WTC11 (cell line): ENCODE data around the gene FOXI1. TPM values are rescaled to one million over a fixed set of nuclear protein-coding genes. Genes with fewer than 3 reads are reported as not detected.

Experiments used
- ATAC-seq: fragments of 200-7000 bp; cut with Tn5 transposase; 2 replicates; pipeline ENCODE4 v1.10.0; 2021; ENCODE audit warnings: mild to moderate bottlenecking, moderate library complexity
- CTCF ChIA-PET: fragments of 300-600 bp; sonication (Branson Sonifier 250); formaldehyde crosslinking; loops from one replicate; lab custom pipeline; 2021; ENCODE audit warnings: antibody characterized with exemption; lab: Charles Lee
- POLR2A ChIA-PET: fragments of 350-600 bp; sonication (Branson Sonifier 250); formaldehyde crosslinking; loops from one replicate; lab custom pipeline; 2021; ENCODE audit warnings: antibody characterized with exemption; lab: Charles Lee
- DNase-seq: peaks from one replicate; pipeline ENCODE4 v3.0.0; 2021; ENCODE audit warnings: low spot score
- H3K27ac Mint-ChIP-seq: 2 replicates; pipeline ENCODE4 v1.8.0; 2021; ENCODE audit warnings: mixed read lengths
- H3K27me3 Mint-ChIP-seq: 2 replicates; pipeline ENCODE4 v1.8.0; 2021; ENCODE audit warnings: low read depth, mild to moderate bottlenecking, moderate library complexity, mixed read lengths
- H3K36me3 Mint-ChIP-seq: 2 replicates; pipeline ENCODE4 v1.8.0; 2021; ENCODE audit warnings: mixed read lengths
- H3K4me1 Mint-ChIP-seq: 2 replicates; pipeline ENCODE4 v1.8.0; 2022; ENCODE audit warnings: mixed read lengths
- H3K4me3 Mint-ChIP-seq: 2 replicates; pipeline ENCODE4 v1.8.0; 2021; ENCODE audit warnings: mild to moderate bottlenecking, moderate library complexity, mixed read lengths
- H3K9me3 Mint-ChIP-seq: 2 replicates; pipeline ENCODE4 v1.8.0; 2021; ENCODE audit warnings: mixed read lengths
- ATF1 ChIP-seq: sonication (generic); formaldehyde crosslinking; IDR thresholded peaks from 2 replicates; pipeline ENCODE4 v1.8.1; 2023; ENCODE audit warnings: mild to moderate bottlenecking, moderate library complexity, missing genetic modification reagents
- CREM ChIP-seq: sonication (generic); formaldehyde crosslinking; IDR thresholded peaks from 2 replicates; pipeline ENCODE4 v1.8.1; 2022; ENCODE audit warnings: mild to moderate bottlenecking, missing genetic modification reagents, moderate library complexity
- E2F4 ChIP-seq: sonication (generic); formaldehyde crosslinking; IDR thresholded peaks from 2 replicates; pipeline ENCODE4 v1.8.1; 2022; ENCODE audit warnings: low read depth, mild to moderate bottlenecking, moderate library complexity, missing genetic modification reagents, borderline replicate concordance
- ESRRA ChIP-seq: sonication (generic); formaldehyde crosslinking; IDR thresholded peaks from 2 replicates; pipeline ENCODE4 v1.8.1; 2022; ENCODE audit warnings: mild to moderate bottlenecking, missing genetic modification reagents, borderline replicate concordance
- FOXJ3 ChIP-seq: sonication (generic); formaldehyde crosslinking; IDR thresholded peaks from 2 replicates; pipeline ENCODE4 v1.9.0; 2021; ENCODE audit warnings: missing genetic modification reagents, mild to moderate bottlenecking, borderline replicate concordance
- FOXP4 ChIP-seq: sonication (generic); formaldehyde crosslinking; IDR thresholded peaks from 2 replicates; pipeline ENCODE4 v1.8.0; 2022; ENCODE audit warnings: mild to moderate bottlenecking, missing genetic modification reagents
- GTF2I ChIP-seq: fragments of 250-450 bp; sonication (Bioruptor Pico); conservative IDR thresholded peaks from 2 replicates; pipeline ENCODE4 v1.4.0; 2021; ENCODE audit warnings: mild to moderate bottlenecking
- IRF2 ChIP-seq: sonication (generic); formaldehyde crosslinking; IDR thresholded peaks from 2 replicates; pipeline ENCODE4 v1.8.0; 2022; ENCODE audit warnings: low read depth, missing genetic modification reagents, borderline replicate concordance
- JAZF1 ChIP-seq: fragments of 250-450 bp; sonication (Bioruptor Pico); IDR thresholded peaks from 2 replicates; pipeline ENCODE4 v1.9.0; 2021; ENCODE audit warnings: moderate library complexity, mild to moderate bottlenecking, inconsistent platforms
- KAT7 ChIP-seq: sonication (generic); formaldehyde crosslinking; IDR thresholded peaks from 2 replicates; pipeline ENCODE4 v1.8.1; 2023; ENCODE audit warnings: missing genetic modification reagents, mild to moderate bottlenecking, borderline replicate concordance
- MLX ChIP-seq: sonication (generic); formaldehyde crosslinking; IDR thresholded peaks from 2 replicates; pipeline ENCODE4 v1.8.1; 2023; ENCODE audit warnings: mild to moderate bottlenecking, missing genetic modification reagents, moderate library complexity
- MXD4 ChIP-seq: fragments of 250-450 bp; sonication (Bioruptor Pico); IDR thresholded peaks from 2 replicates; pipeline ENCODE4 v1.8.0; 2021; ENCODE audit warnings: mild to moderate bottlenecking, moderate library complexity, borderline replicate concordance
- NFATC4 ChIP-seq: fragments of 250-450 bp; sonication (Bioruptor Pico); IDR thresholded peaks from 2 replicates; pipeline ENCODE4 v1.9.0; 2021; ENCODE audit warnings: mild to moderate bottlenecking
- RELA ChIP-seq: sonication (generic); formaldehyde crosslinking; IDR thresholded peaks from 2 replicates; pipeline ENCODE4 v1.8.1; 2022; ENCODE audit warnings: missing genetic modification reagents, mild to moderate bottlenecking, borderline replicate concordance
- SP1 ChIP-seq: sonication (generic); formaldehyde crosslinking; conservative IDR thresholded peaks from 2 replicates; pipeline ENCODE4 v1.8.1; 2022; ENCODE audit warnings: missing genetic modification reagents
- USF2 ChIP-seq: sonication (generic); formaldehyde crosslinking; IDR thresholded peaks from 2 replicates; pipeline ENCODE4 v1.8.1; 2023; ENCODE audit warnings: mild to moderate bottlenecking, missing genetic modification reagents, moderate library complexity
- ZNF423 ChIP-seq: fragments of 250-450 bp; sonication (Bioruptor Pico); IDR thresholded peaks from 2 replicates; pipeline ENCODE4 v2.1.2; 2022; ENCODE audit warnings: mild to moderate bottlenecking, moderate library complexity
- ZNF512 ChIP-seq: sonication (generic); formaldehyde crosslinking; IDR thresholded peaks from 2 replicates; pipeline ENCODE4 v1.8.1; 2022; ENCODE audit warnings: missing genetic modification reagents, borderline replicate concordance
- total RNA-seq: library from RNA; stranded (reverse); gene quantifications from 3 replicates; pipeline ENCODE4 v1.2.3, GENCODE V29; 2021

FOXI1 gene
- total RNA-seq, 1 experiment from 2014 or later = not detected

GRCh38 chr5:170109059-170110031 lies 3.6 kb downstream of the FOXI1 start:
- H3K9me3 Mint-ChIP-seq = peaks cover under 1% of the 10 kb centered on the region; the same call in 1 of the 2 replicates
- POLR2A ChIA-PET = interaction anchor here (1.3 kb wide), 1 partner anchor 75 kb away, joined by 3 read pairs; no protein-coding TSS in a partner anchor
- ATAC-seq (no peak), DNase-seq (no peak)
- no peak overlapping the region for H3K27ac Mint-ChIP-seq
- peaks cover 39% of the 10 kb centered on the region for H3K4me1 Mint-ChIP-seq
- peaks cover 50% of the 10 kb centered on the region for H3K27me3 Mint-ChIP-seq
- CTCF ChIA-PET = interaction anchor here (0.8 to 1.7 kb wide), 3 partner anchors 8 to 75 kb away, joined by 3 to 7 read pairs (median 5); no protein-coding TSS in a partner anchor
- no peaks in the 10 kb centered on the region for H3K36me3 Mint-ChIP-seq
- peak; percentile 90 for TF ChIP-seq ZNF423 (CRISPR knock-in tag)
- no peak for TF ChIP-seq SP1
- no peak overlapping the region for H3K4me3 Mint-ChIP-seq

- TF ChIP-seq GTF2I (CRISPR knock-in tag) = no peak
- no peak for TF ChIP-seq E2F4
- no peak for TF ChIP-seq KAT7 (CRISPR knock-in tag)
- no peak for TF ChIP-seq JAZF1 (CRISPR knock-in tag)
- TF ChIP-seq NFATC4 (CRISPR knock-in tag) = no peak
- no peak for TF ChIP-seq IRF2 (CRISPR knock-in tag)
- TF ChIP-seq ZNF512 = no peak
- TF ChIP-seq ATF1 (CRISPR knock-in tag) = no peak
- no peak for TF ChIP-seq FOXP4 (CRISPR knock-in tag)
- TF ChIP-seq CREM (CRISPR knock-in tag) = no peak
- no peak for TF ChIP-seq ESRRA (CRISPR knock-in tag)
- TF ChIP-seq MLX (CRISPR knock-in tag) = no peak
- TF ChIP-seq RELA (CRISPR knock-in tag) = no peak
- TF ChIP-seq USF2 (CRISPR knock-in tag) = no peak
- no peak for TF ChIP-seq MXD4 (CRISPR knock-in tag)
- TF ChIP-seq FOXJ3 = no peak
- DNase-seq = no peak
- CTCF ChIA-PET = interaction anchor here (1.1 kb wide), 2 partner anchors 12 to 106 kb away, joined by 3 to 4 read pairs; no protein-coding TSS in a partner anchor
- Mint-ChIP-seq H3K4me1 (peaks cover 39% of the 10 kb centered on the region), H3K9me3 (peaks cover 12% of the 10 kb centered on the region), H3K4me3 (no peak overlapping the region), H3K27ac (no peak overlapping the region), H3K27me3 (peaks cover 49% of the 10 kb centered on the region), H3K36me3 (peaks cover 11% of the 10 kb centered on the region)
- no peak for ATAC-seq
- POLR2A ChIA-PET = interaction anchor here (1.3 kb wide), 1 partner anchor 74 kb away, joined by 3 read pairs; no protein-coding TSS in a partner anchor
These were observed 4.8 kb downstream of the FOXI1 start for GRCh38 chr5:170110403-170111087.
